Stimulated activated CD4-positive, alpha-beta T cell treated with anti-CD3 and anti-CD28 coated beads, Interleukin-2, amount 100 ng/mL, for 24 hours (primary cell): ENCODE results near the gene NR0B2.
"Not testable (repeated sequence)": the region's sequence is repeated elsewhere in the genome, so short reads cannot be mapped to it uniquely, and the experiment has no call there.

Experiments
- DNase-seq, 2 donors: peaks; one replicate each; pipeline ENCODE4 v3.0.0-alpha.2; 2020

The NR0B2 gene

GRCh38 chr1:26913754-26914619, at the start of gene NR0B2:
Gene NR0B2 (minus strand): TSS chr1:26913975. CDS start chr1:26913940, 35 bp downstream.
- DNase-seq, result no peak

- no peak for DNase-seq
Measured at GRCh38 chr1:26961826-26962225, 48.1 kb upstream of the NR0B2 start.

- DNase-seq, result no peak
Measured at GRCh38 chr1:26960625-26960966, 46.8 kb upstream of the NR0B2 start.

- peak; percentile 37 to 39 for DNase-seq
Measured at GRCh38 chr1:26959722-26960624, 46.2 kb upstream of the NR0B2 start, which contains the start of gene KDF1. Gene KDF1 (minus strand): TSS chr1:26960468. CDS start chr1:26952380, 8,088 bp downstream.

- no peak for DNase-seq
Measured at GRCh38 chr1:26959270-26959669, 45.5 kb upstream of the NR0B2 start.

GRCh38 chr1:26957306-26957705, 43.5 kb upstream of the NR0B2 start:
- no peak for DNase-seq

GRCh38 chr1:26956321-26956720, 42.5 kb upstream of the NR0B2 start:
- no peak for DNase-seq

GRCh38 chr1:26953374-26953773, 39.6 kb upstream of the NR0B2 start:
- DNase-seq, result no peak

GRCh38 chr1:26951821-26952497, 38.2 kb upstream of the NR0B2 start:
- no peak for DNase-seq

GRCh38 chr1:26951216-26951615, 37.4 kb upstream of the NR0B2 start:
- no peak for DNase-seq

- DNase-seq, result no peak
Measured at GRCh38 chr1:26950602-26951001, 36.8 kb upstream of the NR0B2 start.

GRCh38 chr1:26949926-26950319, 36.1 kb upstream of the NR0B2 start:
- no peak for DNase-seq

GRCh38 chr1:26949266-26949925, 35.6 kb upstream of the NR0B2 start:
- no peak for DNase-seq

- not testable (repeated sequence) for DNase-seq
Measured at GRCh38 chr1:26948725-26949057, 34.9 kb upstream of the NR0B2 start.

- DNase-seq, result no peak
Measured at GRCh38 chr1:26946270-26946669, 32.5 kb upstream of the NR0B2 start.

GRCh38 chr1:26945728-26946127, 32.0 kb upstream of the NR0B2 start:
- DNase-seq, result no peak

GRCh38 chr1:26945138-26945537, 31.4 kb upstream of the NR0B2 start:
- no peak for DNase-seq

- no peak for DNase-seq
Measured at GRCh38 chr1:26942656-26943055, 28.9 kb upstream of the NR0B2 start.

- DNase-seq, result no peak
Measured at GRCh38 chr1:26941311-26941710, 27.5 kb upstream of the NR0B2 start.

- no peak for DNase-seq
Measured at GRCh38 chr1:26938659-26939025, 24.9 kb upstream of the NR0B2 start.

GRCh38 chr1:26938004-26938658, 24.4 kb upstream of the NR0B2 start:
- no peak for DNase-seq

- no peak for DNase-seq
Measured at GRCh38 chr1:26936823-26937222, 23.0 kb upstream of the NR0B2 start.
